ENCODE results near the gene ZMYM2.

The ZMYM2 gene

GRCh38 chr13:19981685-19982238, 23.2 kb downstream of the ZMYM2 start:
- no peak for TF ChIP-seq CTCF (conservative IDR thresholded peaks at IDR 0.05; ENCODE audit: low read depth, low read length)
- Histone ChIP-seq H4K20me1 (ENCODE audit: insufficient read depth) (no peaks in the 10 kb centered on the region; the same call in 1 of the 2 replicates), H3K4me2 (no peak overlapping the region), H3K27ac (no peak overlapping the region), H3K36me3 (ENCODE audit: insufficient read depth) (no peaks in the 10 kb centered on the region), H3K4me1 (ENCODE audit: low read depth, poor library complexity, severe bottlenecking) (peaks cover 28% of the 10 kb centered on the region), H3K4me3 (IDR thresholded peaks at IDR 0.05; ENCODE audit: insufficient read depth, low read depth, low read length) (no peak overlapping the region), H3K79me2 (ENCODE audit: insufficient read depth, low read depth) (peaks cover 60% of the 10 kb centered on the region), H3K27me3 (ENCODE audit: insufficient read depth, low read depth) (no peaks in the 10 kb centered on the region), H2AFZ (ENCODE audit: low read depth) (no peak overlapping the region), H3K9ac (no peak overlapping the region)

GRCh38 chr13:19982447-19983043, 24.0 kb downstream of the ZMYM2 start:
- Histone ChIP-seq H3K27me3 (ENCODE audit: insufficient read depth, low read depth) (no peaks in the 10 kb centered on the region), H3K4me3 (IDR thresholded peaks at IDR 0.05; ENCODE audit: insufficient read depth, low read depth, low read length) (no peak overlapping the region), H2AFZ (ENCODE audit: low read depth) (no peak overlapping the region), H4K20me1 (ENCODE audit: insufficient read depth) (no peaks in the 10 kb centered on the region; the same call in 1 of the 2 replicates), H3K36me3 (ENCODE audit: insufficient read depth) (no peaks in the 10 kb centered on the region), H3K4me2 (no peak overlapping the region), H3K27ac (no peak overlapping the region), H3K4me1 (ENCODE audit: low read depth, poor library complexity, severe bottlenecking) (peaks cover 28% of the 10 kb centered on the region), H3K9ac (no peak overlapping the region), H3K79me2 (ENCODE audit: insufficient read depth, low read depth) (peaks cover 56% of the 10 kb centered on the region)
- no peak for TF ChIP-seq CTCF (conservative IDR thresholded peaks at IDR 0.05; ENCODE audit: low read depth, low read length)

GRCh38 chr13:19984430-19985218, 26.1 kb downstream of the ZMYM2 start:
- Histone ChIP-seq H3K4me2 (0 out of 2 replicates have a peak overlapping the region, but pooled peaks have one; percentile 15), H4K20me1 (ENCODE audit: insufficient read depth) (no peaks in the 10 kb centered on the region; the same call in 1 of the 2 replicates)

GRCh38 chr13:19985219-19985556, 26.7 kb downstream of the ZMYM2 start:
- Histone ChIP-seq H3K27me3 (ENCODE audit: insufficient read depth, low read depth) (no peaks in the 10 kb centered on the region), H3K4me2 (no peak overlapping the region), H3K4me1 (ENCODE audit: low read depth, poor library complexity, severe bottlenecking) (peaks cover 28% of the 10 kb centered on the region), H3K79me2 (ENCODE audit: insufficient read depth, low read depth) (peaks cover 63% of the 10 kb centered on the region), H3K36me3 (ENCODE audit: insufficient read depth) (no peaks in the 10 kb centered on the region), H3K4me3 (IDR thresholded peaks at IDR 0.05; ENCODE audit: insufficient read depth, low read depth, low read length) (no peak overlapping the region), H4K20me1 (ENCODE audit: insufficient read depth) (no peaks in the 10 kb centered on the region; the same call in 1 of the 2 replicates), H3K9ac (no peak overlapping the region), H2AFZ (ENCODE audit: low read depth) (no peak overlapping the region), H3K27ac (peak overlapping the region; percentile 48)
- no peak for TF ChIP-seq CTCF (conservative IDR thresholded peaks at IDR 0.05; ENCODE audit: low read depth, low read length)

More at GRCh38 chr13:19984430-19985218, 26.1 kb downstream of the ZMYM2 start:
- H3K9ac ChIP-seq: no peak overlapping the region
- H3K4me1 ChIP-seq (ENCODE audit: low read depth, poor library complexity, severe bottlenecking): peaks cover 28% of the 10 kb centered on the region
- no peaks in the 10 kb centered on the region for H3K36me3 ChIP-seq (ENCODE audit: insufficient read depth)
- peak overlapping the region; percentile 48 for H3K27ac ChIP-seq
- no peak overlapping the region for H2AFZ ChIP-seq (ENCODE audit: low read depth)
- no peak overlapping the region for H3K4me3 ChIP-seq (IDR thresholded peaks at IDR 0.05; ENCODE audit: insufficient read depth, low read depth, low read length)
- H3K27me3 ChIP-seq (ENCODE audit: insufficient read depth, low read depth): no peaks in the 10 kb centered on the region
- TF ChIP-seq CTCF (conservative IDR thresholded peaks at IDR 0.05; ENCODE audit: low read depth, low read length): peak; percentile 39; the same call in 1 of the 2 replicates
- H3K79me2 ChIP-seq (ENCODE audit: insufficient read depth, low read depth): peaks cover 60% of the 10 kb centered on the region

All from KMS-11 (cell line).